ENCODE measurements around the gene R3HCC1L. TPM values are rescaled to one million over a fixed set of nuclear protein-coding genes. Genes with fewer than 3 reads are reported as not detected.

The R3HCC1L gene
- total and polyA plus RNA-seq, 2 of the 4 experiments (the other 2 are of a cell fraction): 8.3 to 14.7 TPM

- TF ChIP-seq ELK1 (IDR thresholded peaks at IDR 0.05; ENCODE audit: borderline replicate concordance, low read depth, low read length) (no peak), POLR2A (IDR thresholded peaks at IDR 0.05; ENCODE audit: low read depth, low read length) (no peak), SMC3 (IDR thresholded peaks at IDR 0.05; ENCODE audit: low read depth, low read length) (no peak), NFE2L2 (IDR thresholded peaks at IDR 0.05; ENCODE audit: low read depth, low read length) (no peak), RCOR1 (IDR thresholded peaks at IDR 0.05; ENCODE audit: insufficient replicate concordance, low read length) (no peak), RFX5 (IDR thresholded peaks at IDR 0.05; ENCODE audit: low read depth, low read length) (no peak), CTCF (conservative IDR thresholded peaks at IDR 0.05; ENCODE audit: low read depth, low read length) (no peak), FOS (IDR thresholded peaks at IDR 0.05; ENCODE audit: low read depth, low read length) (no peak), MAFK (IDR thresholded peaks at IDR 0.05; ENCODE audit: low read depth, low read length) (no peak), USF2 (IDR thresholded peaks at IDR 0.05; ENCODE audit: low read depth, low read length) (no peak), BHLHE40 (IDR thresholded peaks at IDR 0.05; ENCODE audit: low read depth, low read length) (no peak), CEBPB (IDR thresholded peaks at IDR 0.05; ENCODE audit: low read depth, low read length) (no peak), MAZ (IDR thresholded peaks at IDR 0.05; ENCODE audit: borderline replicate concordance, low read depth, low read length) (no peak), MXI1 (IDR thresholded peaks at IDR 0.05; ENCODE audit: borderline replicate concordance, low read depth, low read length) (no peak), CHD1 (IDR thresholded peaks at IDR 0.05; ENCODE audit: low read depth, low read length) (no peak), RAD21 (IDR thresholded peaks at IDR 0.05; ENCODE audit: low read length) (no peak)
- Histone ChIP-seq H2AFZ (replicated peaks; ENCODE audit: low read length, poor library complexity) (no peak overlapping the region), H2BK15ac (ENCODE audit: low read depth, low read length) (no peak overlapping the region), H2BK20ac (ENCODE audit: low read depth, low read length) (no peak overlapping the region), H3K56ac (ENCODE audit: extremely low read depth, insufficient read depth, low read length) (no peak overlapping the region), H2BK5ac (ENCODE audit: low read depth, low read length, poor library complexity, severe bottlenecking) (no peak overlapping the region), H2AK9ac (replicated peaks; ENCODE audit: low read depth, low read length, poor library complexity) (no peak overlapping the region), H4K20me1 (ENCODE audit: insufficient read depth, low read length) (no peaks in the 10 kb centered on the region), H3K9ac (ENCODE audit: low read depth, low read length) (no peak overlapping the region), H4K8ac (ENCODE audit: low read depth in 2 of 2, low read length in 2 of 2) (no peak overlapping the region), H3K36me3 (ENCODE audit: control insufficient read depth, insufficient read depth, low read length) (peaks cover 18% of the 10 kb centered on the region), H3K9me3 (ENCODE audit: control insufficient read depth, insufficient read depth, low read length) (no peaks in the 10 kb centered on the region), H4K91ac (ENCODE audit: insufficient read depth, low read depth, low read length) (no peak overlapping the region), H3K9me1 (ENCODE audit: insufficient read depth, low read length) (peaks cover 6% of the 10 kb centered on the region; the same call in 1 of the 2 replicates), H3K18ac (ENCODE audit: low read depth, low read length) (no peak overlapping the region), H2BK120ac (ENCODE audit: low read depth, low read length) (no peak overlapping the region), H4K5ac (ENCODE audit: low read depth, low read length) (no peak overlapping the region), H3K27ac (ENCODE audit: insufficient read depth, low read length) (no peak overlapping the region), H3K27me3 (ENCODE audit: control insufficient read depth, insufficient read depth, low read length) (no peaks in the 10 kb centered on the region), H2AK5ac (ENCODE audit: low read depth, low read length) (no peak overlapping the region), H3K23ac (ENCODE audit: low read depth, low read length) (no peak overlapping the region), H3K4me1 (ENCODE audit: control insufficient read depth, insufficient read depth, low read length) (peaks cover 18% of the 10 kb centered on the region), H3K4me2 (ENCODE audit: low read depth, low read length) (no peak overlapping the region), H3K14ac (replicated peaks; ENCODE audit: low read depth, low read length) (no peak overlapping the region), H3K4me3 (ENCODE audit: insufficient read depth, low read depth, low read length) (no peak overlapping the region), H3K79me1 (ENCODE audit: low read depth in 1 of 2, low read length in 2 of 2) (no peaks in the 10 kb centered on the region; a peak in 1 of 4 replicates), H3K4ac (ENCODE audit: low read depth, low read length) (no peak overlapping the region)
- CTCF ChIA-PET: interaction anchor here (1.2 to 3.8 kb wide), 2 partner anchors 50 to 65 kb away, joined by 3 to 23 read pairs; no protein-coding TSS in a partner anchor
- no TSS peak for BruUV-seq (replicated peaks)
- WGBS, 2 experiments (ENCODE audit: extremely low coverage in 2 of 2, insufficient read length in 1 of 2): no CpG with 5 or more reads among the region's 5 CpGs
- no peak for DNase-seq
- in situ Hi-C loops (cut with MboI; ENCODE audit: low sequenced_read_pairs): no loop called here
- ATAC-seq (ENCODE audit: low read depth): no peak
- POLR2A ChIA-PET (ENCODE audit: unreplicated experiment): no interaction called here
- dilution Hi-C loops (cut with HindIII; ENCODE audit: low sequenced_read_pairs, unreplicated experiment): no loop called here
- intact Hi-C loops (cut with micrococcal nuclease): loop anchor here (5.0 kb wide), 1 partner anchor 223 kb away; no protein-coding TSS in a partner anchor
These were observed 109.7 kb downstream of the R3HCC1L start for GRCh38 chr10:98244141-98244540.
